ENCODE measurements around the gene CNTNAP2.

Gene CNTNAP2

DNA sequence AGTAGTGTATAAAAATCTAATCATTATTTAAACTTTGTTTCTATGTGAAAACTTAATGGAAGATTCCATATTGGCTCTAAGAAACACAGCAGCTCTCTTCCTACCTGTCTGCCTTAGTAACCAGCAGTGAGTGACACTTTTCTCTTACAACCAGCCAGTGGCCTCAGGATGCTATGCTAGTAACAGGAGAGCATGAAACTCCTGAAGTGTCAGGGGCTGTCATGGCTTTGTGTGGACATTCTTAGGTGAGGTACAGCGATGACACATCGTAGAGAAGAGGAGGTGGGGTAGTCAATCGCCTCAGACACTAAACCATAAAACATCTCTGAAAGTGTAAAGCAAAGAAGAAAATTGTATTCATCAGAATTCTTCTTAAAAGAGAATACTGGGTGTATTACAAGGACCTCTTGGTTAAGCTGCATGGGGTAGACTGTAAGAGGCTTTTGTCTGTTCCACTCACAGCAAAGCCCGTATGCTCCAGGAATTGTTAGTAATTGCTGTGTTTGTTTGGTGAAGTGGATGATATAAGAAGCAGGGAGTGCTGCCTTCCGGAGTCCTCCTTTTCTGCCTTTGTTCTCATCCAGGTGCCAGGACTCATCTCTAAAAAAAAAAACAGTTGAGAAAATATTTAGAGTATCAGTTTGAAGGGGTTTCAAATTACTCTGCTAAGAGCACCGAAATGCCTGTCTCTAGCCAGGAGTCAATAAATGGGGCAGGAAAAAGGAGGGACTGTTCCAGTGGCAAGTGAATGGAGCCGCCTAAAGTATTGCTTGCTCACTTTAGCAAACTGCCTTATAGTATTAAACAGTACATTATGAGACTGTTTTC, 518.8 kb downstream of the CNTNAP2 start:
- DNase-seq, result no peak

DNA sequence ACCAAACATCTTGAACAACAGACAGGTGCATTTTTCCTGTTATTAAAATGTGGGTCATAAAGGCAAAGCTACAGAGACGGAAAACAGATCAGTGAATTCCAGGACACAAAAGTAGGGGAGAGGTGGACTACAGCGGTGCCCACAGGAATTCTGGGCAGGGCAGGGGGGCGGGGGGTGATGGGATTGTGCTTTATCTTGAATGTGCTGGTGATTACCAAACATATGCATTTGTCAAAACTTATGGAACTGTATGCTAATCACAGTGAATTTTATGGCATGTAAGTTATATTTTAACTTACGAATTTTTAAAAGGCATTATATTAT, 519.4 kb downstream of the CNTNAP2 start:
- no peak for DNase-seq

DNA sequence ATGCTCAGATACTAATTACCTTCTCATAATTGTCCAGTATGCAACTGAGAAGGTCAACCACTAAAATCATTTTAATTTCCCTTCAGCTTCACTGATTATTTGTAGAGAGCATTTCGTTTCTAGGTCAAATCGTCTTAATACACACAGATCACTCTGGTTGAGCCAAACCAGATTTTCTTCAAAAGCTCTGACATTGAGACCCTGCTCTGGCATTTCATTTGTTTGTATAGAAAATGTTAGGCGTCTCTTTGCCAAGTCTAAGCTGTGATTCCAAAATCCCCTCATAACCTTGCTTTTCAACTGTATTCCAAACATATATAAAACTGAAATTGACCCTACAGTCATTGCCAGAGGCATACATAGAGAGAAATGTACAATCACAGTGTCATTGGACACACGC, 520.0 kb downstream of the CNTNAP2 start:
- DNase-seq, result no peak

DNA sequence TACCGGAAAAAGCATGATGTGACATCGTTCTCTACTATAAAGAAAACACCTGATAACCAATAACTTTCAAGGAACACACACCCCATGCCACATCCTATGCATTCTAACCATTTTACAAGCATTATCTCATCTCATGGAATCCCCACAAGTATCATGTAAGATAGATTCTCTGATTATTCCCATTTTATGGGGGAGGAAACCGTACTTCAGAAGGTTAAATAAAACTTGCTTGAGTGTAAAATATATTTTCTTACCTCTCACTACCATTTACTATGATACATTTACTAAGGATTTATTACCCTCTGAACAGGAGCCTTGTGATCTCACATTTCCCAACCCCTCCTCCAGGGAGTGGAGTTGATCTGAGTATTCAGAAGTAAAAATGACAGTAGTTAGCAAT, 522.7 kb downstream of the CNTNAP2 start:
- DNase-seq, result no peak

DNA sequence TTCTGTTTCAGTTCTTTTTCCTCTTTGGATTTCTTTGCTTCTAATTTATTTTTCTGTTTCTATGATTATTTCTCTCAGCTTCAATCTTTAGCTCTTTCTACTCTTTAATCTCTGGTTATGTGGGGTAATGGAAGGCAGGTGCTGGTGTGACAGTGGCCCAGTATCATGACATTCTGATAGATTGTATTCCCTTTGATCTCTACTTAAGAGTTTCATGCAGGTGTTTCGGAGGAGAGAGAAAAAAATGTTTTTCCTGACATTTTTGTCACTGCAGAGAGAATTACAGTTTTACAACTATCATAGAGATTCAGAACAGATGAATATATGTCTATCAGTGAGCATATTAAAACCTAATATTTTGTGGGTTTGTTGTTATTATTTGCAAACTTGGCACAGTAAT, 524.9 kb downstream of the CNTNAP2 start:
- DNase-seq, result no peak

DNA sequence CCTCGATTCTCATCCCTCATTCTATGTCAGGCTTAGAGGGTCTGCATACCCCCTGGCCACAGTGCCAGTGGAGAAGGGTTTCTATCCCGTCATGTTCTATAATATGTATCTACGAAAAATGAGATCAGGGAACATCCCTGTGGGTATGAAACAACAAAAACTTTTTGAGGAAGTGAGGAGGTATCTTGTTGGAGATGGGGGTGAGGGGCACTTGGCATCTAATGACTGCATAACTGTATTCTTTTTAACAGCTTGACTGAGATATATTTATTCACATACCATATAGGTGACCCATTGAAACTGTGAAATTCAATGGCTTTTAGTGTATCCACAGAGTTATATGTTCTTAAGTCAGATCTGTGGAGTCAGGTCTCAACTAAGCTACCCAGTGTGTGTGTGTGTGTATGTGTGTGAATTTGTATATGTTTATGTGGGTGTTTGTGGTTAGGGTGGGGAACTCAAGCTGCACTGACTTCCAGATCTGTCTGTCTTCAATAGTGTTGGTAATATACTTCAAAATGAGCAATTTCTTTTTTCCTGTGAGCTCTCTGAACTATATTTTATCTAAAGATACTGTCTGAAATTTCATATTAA, 528.9 kb downstream of the CNTNAP2 start:
- DNase-seq, result no peak

DNA sequence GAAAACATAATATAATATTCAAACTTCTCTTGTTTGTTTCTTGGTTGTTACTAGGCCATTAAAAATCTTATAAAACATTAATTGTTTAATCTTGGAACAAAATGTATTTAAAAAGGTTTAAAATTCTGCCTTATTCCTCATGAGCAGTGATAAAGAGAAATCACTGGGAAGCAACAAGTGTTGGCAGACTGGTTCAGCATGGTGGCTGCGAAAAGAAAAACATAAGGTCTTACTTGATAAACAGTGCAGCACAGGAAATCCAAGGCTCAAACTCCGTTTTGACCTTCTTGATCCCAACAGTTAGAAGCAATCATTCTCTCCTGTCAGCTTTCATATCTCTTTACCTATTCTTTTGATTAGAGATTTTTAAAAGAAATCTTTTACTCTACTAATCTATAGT, 530.8 kb downstream of the CNTNAP2 start:
- no peak for DNase-seq

DNA sequence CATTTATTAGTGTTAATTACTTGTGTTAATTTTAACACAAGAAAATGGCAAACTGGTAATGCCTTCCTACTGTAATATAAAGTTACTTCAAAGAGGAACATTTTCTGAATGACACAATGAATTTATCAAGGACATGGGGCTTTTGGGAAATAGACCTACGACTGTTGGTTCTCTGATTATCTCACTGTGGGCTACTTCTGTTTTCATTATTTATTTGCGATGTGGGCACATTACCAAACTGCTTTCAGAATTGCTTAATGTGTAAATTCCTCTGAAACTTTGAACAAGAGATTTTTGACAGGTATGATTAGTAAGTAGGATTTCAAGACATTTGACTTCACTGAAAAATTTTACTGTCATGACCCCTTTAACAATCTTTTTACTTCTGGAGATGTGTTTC, 535.6 kb downstream of the CNTNAP2 start:
- no peak for DNase-seq

DNA sequence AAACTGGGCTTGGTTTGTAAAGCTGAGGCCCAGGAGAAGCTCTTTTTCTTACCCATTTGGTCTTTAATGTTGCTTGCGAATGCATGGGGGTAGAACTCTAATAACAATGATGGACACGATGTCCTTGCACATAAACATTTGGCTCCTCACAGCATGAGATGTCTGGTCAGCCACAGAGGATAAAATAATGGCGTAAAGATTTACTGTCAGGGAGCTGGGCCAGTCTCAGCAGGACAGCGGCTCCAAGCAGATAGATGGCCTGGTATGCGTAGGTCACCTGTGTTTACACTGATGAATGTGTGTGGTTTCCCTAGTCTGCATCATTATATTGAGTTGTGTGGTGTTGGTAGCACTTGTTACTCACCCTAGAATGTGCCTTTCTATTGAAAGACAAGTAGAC, 537.4 kb downstream of the CNTNAP2 start:
- DNase-seq, result no peak

DNA sequence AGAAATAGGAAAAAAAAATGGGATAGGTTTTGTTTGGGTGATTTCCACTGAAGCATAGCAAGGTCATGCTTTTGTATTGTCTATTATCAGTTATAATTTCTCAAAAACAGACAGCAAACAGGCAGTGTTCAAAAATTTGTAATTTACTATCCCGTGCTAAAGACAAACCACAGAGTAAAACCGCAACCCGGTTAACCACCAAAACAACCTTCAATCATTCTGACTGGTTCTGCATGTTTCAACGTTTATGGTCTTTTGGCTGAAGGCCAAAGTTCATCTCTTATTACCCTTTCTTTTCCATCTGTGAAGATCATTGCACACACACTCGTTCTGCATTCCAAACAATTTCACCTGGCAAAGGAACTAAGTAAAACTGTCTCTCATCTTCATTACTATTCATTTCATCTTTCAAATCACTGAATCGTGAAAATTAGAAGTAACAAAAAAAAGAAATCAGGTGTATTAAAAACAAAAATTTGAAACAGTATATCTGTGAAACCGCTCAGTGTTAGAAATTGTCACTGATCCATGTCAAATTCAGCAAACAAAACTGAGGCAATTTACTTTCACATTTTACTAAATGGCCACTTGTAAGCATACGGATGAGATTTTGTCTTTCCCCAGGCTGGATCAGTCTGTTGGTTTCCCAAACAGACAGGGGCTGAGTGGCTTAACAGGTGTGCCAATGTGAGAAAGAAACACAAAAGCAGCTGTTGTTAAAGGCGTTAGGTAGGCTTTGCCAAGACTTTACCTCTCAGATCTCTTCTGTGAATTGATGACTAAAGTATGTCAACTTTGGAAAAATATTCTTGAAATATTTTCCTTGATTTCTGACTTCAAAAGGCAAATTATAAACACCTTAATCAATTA, 539.6 kb downstream of the CNTNAP2 start:
- DNase-seq, result no peak

DNA sequence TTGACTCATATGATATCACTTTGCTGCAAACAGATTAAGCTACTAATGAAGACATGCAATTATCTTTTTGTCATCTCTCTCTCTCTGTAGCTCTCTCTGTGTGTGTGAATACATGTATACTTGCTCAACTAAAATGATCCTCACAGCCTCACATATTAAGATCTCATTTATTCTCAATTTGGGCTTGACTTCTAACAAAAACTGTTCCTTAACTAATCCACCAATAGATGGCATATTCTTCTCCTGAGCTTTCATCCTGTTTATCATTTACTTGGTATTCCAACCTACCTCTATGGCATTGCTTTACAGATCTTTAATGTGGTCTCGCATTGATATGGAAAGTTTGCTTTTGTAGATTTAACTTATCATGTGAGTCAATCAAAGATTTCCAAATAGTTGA, 540.4 kb downstream of the CNTNAP2 start:
- DNase-seq, result no peak

DNA sequence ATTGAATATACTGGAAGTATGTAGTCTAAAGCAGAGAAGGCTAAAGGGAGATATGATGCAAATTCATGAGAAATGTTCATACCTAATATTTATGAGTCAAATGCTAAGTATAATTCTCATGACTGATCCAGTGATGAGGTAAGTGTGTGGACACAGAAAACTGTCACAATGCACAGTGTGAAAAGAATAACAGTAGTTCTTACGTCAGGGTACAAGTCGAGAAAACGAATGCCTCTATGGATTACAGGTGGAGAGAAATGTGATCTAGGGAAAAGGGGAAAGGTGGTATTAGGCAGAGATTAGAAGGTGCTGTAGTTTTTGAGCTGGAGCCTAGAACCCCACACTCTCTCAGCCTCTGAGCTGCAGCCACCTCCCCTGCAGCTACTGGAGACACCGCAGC, 542.0 kb downstream of the CNTNAP2 start:
- DNase-seq, result no peak

DNA sequence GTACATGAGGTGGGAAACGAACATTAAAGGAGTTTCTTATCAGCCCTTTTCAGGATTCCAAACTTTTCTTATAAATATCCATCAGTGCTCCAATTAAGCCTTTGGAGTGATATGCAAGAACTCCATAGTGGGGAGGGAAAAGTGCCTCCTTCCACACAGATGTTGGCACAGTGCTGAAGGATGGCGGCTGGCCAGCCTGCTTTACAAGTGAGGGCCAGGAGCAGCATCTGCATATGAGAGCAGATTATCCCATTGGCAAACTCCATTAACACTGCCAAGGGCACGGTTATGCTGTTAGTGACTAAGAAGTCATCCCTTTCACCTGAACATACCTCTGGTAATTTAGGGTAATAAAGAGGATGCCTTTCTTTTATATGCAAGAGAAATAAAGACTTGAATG, 543.1 kb downstream of the CNTNAP2 start:
- no peak for DNase-seq

DNA sequence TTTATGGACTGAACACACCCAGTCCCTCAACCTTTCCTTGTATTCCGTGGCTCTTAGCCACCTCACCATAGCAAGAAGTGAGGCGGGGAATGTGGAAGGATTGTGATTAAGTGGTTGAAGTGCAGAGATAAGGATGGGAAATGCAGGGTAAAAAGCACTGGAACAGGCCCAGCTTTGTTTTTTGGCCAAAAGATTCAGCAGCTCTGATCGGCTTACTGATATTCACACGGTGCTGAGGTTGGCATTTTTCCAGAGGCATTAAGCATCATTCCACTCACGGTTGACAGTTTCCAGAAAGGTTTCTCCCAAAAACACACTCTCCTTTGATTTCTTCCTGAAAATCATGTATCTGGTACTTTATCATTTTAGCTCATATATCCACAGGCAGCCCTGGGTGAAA, 544.2 kb downstream of the CNTNAP2 start:
- DNase-seq, result no peak

DNA sequence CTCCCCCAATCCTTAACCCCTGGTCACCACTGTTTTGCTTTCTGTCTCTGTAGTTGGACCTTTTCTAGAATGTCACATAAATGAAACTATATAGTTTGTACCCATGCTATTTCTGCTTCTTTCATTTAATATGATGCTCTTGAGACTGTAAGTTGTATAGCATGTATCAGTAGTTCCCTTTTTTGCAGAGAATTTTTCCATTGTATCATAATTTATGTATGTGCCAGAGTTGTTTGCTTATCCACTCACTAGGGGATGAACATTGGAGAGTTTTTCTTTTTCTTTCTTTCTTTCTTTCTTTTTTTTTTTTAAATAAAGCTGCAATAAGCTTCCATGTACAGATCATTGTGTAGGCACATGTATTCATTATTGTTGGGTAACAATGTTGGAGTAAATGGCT, 544.8 kb downstream of the CNTNAP2 start:
- DNase-seq, result no peak

DNA sequence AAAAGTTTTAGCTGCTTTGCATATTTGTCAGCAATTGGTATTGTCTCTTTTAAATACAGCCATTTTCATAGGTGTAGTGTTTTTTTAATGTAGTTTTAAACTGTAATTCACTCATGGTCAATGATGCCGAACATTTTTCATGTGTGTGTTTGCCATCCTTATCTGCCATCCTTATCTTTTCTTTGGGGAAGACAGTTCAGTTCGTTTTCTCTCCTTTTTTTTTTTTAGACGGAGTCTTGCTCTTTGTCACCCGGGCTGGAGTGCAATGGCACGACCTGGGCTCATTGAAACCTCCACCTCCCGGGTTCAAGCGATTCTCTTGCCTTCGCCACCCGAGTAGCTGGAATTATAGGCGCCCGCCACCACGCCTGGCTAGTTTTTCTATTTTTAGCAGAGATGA, 545.3 kb downstream of the CNTNAP2 start:
- no peak for DNase-seq

DNA sequence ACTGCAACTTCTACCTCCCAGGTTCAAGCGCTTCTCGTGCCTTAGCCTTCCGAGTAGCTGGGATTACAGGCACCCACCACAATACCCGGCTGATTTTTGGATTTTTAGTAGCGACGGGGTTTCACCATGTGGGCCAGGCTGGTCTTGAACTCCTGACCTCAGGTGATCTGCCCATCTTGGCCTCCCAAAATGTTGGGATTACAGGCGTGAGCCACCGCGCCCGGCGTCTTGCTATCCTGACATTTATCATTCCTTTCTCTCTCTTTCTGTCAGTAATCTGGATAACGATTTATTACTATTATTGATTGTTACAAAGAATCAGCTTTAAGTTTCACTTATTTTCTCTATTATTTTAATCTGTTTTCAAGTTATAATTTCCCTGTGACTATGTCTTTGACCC, 548.4 kb downstream of the CNTNAP2 start:
- DNase-seq, result no peak

DNA sequence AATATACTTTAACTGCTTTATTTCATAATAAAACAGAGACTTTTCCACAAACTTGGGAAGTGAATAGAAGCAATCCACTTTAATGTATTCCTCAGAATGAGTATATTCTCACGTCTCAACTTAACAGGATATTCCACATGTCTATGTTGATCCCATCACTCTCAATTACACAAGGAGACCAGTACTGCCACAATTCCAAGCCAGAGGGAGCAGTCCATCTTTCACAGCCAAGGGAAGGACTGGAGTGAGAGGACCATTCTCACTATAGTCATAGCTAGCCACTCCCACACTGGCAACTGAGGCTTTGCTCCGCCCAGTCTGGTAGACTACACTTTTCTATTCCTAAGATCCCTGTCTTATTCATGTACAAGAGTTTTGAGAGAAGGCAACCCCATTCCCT, 553.9 kb downstream of the CNTNAP2 start:
- no peak for DNase-seq

DNA sequence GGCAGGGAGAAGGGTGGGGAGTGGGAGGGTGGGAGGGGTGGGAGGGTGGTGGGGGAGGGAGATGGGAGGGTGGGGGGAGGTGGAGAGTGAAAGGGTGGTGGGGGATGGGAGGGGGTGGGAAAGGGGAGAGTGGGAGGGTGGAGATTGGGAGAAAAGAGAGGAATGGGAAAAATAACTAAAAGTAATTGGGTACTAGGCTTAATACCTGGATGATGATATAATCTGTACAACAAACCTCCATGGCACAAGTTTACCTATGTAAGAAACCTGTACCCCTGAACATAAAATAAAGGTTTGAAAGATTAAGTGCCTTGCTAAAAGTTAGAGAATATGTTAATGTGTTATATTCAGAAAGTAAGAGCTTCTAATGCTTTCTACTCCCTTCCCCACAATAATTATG, 564.9 kb downstream of the CNTNAP2 start:
- DNase-seq, result no peak

DNA sequence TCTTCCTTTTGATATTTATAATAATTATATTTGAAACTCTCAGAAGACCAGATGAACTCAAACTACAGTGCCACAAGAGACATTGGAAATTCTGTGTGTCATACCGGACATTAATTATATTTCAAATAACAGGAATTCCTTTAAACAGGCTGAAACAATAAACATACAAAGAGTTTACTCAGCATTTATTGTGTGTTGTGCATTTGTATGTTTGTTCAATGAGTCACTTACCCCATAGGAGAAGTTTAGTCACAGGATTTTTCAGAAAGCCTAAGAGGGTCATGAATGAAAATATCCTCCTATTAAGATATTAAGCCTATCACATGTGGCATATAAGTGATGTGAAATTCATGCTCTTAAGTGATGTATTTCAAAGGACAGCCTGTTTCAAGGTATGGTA, 566.8 kb downstream of the CNTNAP2 start:
- DNase-seq, result no peak

DNA sequence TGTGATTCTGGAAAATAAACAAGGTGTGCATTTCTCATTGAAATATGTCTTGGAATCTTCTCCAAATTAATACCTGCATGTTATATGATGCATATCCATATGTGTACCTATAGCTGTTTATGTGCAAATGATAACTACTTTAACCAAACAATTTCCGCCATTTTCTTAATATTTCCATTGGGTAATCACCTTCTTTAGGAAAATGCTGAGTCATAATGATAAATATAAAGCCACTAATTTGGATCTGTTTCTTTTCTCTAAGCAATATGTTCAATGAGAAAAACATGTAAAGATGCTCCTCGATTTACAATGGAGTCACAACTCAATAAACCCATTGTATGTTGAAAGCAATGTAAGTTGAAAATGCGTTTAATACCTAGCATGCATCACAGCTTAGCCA, 574.4 kb downstream of the CNTNAP2 start:
- no peak for DNase-seq

DNA sequence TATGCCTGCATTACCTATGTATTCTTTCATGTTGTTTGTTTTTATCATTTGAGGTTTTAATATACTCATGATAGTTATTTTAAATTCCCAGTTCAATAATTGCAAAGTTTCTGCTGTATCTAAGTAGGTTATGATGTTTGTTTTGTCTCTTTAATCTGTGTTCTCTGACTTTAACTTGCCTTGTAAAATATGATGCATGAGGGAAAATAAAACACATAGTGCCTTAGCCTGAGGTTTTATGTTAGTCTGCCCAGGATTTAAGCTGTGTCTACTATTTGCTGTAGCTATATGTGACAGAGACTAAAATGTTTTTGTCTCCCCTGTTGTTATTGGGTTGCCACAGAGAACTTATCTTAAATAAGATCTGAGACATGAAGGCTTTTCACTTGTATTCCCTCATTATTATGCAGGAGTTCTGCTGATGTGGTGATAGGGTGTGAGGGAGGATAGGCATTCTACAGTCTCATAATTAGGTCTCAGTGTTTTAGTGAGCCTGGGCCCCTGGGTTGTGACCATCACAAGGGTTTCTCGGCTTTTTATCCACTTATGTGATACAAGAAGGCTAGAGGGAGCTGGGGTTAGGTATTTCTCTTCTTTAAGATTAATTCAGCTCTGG, 582.5 kb downstream of the CNTNAP2 start:
- no peak for DNase-seq

DNA sequence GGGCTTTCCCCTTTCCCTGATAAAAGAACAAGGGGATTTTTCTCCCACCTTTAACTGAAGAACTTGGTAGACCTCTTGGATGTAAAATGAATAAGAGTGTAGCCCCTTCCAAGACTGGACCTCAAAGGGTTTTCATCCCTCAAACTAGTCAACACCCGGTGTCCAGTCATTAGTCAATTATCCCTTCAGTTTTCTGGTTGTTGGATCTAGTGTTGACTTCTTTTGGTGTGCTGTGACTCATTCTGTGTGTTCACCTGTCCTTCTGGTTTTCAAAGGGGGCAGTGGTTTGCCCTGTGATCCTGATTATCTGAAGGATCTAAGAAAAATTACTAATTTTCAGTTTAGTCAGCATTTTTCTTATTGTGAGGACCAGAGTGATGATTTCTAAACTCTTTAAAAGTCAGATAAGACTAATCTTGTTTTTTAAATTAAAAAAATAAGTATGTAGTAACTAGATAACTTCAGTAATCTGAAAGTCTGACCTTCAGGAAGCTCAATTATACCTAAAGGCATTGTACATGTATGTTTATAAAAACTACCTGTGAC, 583.5 kb downstream of the CNTNAP2 start:
- DNase-seq, result no peak

Data from CD4-positive, alpha-beta T cell treated with Interleukin-4 for 4 hours (primary cell).